GM19193 (cell line): Measurements from ENCODE around the gene SYTL3.
A peak's percentile ranks its signal among the peaks of the same experiment; 100 is the strongest.

Source experiments
- POLR2A ChIP-seq: IDR thresholded peaks from 4 replicates; pipeline ENCODE4 v1.6.1; 2011; ENCODE audit not compliant: insufficient read depth, insufficient read length; ENCODE audit errors: extremely low read depth

Gene SYTL3

DNA sequence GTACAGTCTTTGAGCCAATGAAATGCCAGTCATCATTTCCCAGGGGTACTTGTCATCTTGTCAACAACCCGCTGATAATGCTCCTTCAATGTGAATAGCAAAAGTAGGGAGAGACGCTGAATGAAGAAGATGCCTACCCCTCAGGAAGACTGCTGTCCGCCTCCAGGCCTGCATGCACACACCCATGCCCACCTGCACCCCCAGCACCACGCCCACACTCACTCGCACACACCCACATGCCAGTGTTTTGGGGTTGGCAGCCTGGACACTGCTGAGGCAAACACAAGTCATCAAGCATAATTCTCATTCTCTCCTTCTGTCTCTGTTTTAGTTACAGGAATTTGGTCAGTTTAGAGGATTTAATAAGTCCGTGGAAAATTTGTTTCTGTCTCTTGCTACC lies 63.6 kb downstream of the SYTL3 start:
- no peak for TF ChIP-seq POLR2A

DNA sequence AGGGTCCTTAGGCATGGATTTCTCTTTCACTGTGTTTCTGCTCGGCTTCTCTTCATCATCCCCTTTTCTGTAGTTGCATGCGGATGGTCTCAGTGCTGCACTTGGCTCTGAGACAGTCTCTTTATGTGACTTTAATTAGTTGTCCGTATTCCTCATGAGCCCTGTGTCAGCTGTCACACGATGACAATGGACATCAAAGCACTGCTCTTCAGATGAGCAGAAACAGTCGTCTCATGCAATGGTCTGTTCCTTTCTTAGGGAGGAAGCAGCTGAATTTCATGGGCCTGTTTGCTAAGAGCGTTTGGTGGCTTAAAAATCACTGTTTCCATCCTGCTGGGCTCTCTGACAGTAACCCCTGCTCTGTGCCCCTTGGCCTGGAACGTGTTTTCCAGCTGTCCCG lies 64.9 kb downstream of the SYTL3 start:
- TF ChIP-seq POLR2A, result no peak

DNA sequence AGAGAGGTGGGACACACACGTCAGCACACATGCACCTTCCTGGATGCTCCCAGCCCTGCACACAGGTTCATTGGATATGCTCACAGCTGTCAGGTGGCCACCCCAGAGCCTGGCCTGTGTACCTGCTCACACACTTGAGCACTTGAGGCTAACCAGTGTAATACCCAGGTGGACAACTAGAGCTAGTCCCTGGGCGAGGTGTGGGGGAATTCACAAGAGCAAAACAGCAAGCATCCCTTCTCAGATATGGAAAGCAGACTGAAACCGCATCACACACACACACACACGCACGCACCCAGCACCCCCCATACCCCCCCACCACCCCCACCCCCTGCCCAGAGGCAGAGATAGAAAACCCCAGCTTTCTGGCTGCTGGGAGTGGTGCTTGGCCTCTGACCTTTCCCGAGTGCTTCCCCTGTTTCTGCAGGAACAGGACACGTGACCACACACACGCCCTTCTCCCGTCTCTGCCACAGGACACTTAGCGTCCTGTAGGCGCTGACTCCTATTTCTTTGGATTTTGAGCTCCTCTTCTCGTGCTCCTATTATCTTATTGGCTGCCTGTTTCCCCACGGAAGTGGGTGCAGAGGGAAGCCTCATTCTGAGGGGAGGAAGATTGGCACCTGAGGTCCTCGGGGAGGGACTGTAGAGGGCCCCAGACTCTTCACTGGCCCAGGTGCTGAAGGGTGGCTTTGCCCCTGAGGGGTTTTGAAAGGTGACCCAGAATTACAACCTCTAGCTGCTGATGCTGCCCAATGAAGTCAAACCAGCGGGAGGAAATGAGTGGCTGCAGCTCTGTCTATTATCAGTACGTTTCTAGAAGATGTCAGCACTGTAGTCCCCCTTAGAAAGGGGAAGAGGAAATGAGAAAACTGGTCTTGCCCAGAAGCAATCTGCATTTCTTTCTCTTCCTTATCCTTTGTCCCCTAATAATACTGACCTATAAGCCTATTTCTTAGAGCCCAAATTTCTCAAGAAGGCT lies 65.8 kb downstream of the SYTL3 start:
- peak; percentile 11 for TF ChIP-seq POLR2A

DNA sequence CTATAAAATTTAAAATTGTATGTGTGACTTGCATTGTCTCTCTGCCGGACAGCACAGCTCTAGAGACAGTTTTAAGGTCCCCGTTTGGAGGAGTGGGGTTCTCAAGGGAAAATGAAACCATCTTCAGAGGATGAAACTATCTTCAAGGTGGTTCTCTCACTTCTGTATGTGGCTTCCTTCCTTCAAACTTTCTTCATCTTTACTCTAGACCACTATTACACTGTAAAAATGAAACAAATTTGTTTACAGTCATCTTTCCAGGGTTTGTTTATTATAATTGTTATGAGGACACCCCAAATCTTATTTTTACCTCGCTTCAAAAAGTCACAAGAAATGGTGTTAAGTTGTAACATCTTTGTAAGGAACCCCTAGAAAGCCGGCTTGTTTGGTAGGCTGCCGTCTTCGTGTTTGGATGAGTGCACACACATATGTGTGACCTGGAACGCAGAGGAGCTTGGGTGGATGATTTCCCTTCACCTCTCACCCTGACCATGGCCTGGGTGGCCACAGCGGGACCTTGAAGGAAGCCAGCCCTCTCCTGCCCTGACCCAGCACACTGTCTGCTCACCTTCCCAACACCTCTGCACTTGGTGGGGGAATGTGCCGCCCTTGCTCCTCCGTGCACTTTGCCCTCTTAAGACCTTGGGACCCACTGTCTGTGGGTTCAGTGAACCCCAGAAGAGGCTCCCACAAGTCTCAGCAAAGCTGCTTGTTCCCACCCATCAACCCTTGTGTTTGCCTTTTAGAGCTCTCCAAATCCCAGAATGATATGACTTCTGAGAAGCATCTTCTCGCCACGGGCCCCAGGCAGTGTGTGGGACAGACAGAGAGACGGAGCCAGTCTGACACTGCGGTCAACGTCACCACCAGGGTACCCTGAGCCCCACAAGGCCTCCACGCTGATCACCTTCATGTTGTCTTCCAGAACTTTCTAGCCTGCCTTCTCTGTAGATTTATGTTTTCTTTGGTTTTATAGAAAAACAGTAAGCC lies 67.8 kb downstream of the SYTL3 start:
- no peak for TF ChIP-seq POLR2A

DNA sequence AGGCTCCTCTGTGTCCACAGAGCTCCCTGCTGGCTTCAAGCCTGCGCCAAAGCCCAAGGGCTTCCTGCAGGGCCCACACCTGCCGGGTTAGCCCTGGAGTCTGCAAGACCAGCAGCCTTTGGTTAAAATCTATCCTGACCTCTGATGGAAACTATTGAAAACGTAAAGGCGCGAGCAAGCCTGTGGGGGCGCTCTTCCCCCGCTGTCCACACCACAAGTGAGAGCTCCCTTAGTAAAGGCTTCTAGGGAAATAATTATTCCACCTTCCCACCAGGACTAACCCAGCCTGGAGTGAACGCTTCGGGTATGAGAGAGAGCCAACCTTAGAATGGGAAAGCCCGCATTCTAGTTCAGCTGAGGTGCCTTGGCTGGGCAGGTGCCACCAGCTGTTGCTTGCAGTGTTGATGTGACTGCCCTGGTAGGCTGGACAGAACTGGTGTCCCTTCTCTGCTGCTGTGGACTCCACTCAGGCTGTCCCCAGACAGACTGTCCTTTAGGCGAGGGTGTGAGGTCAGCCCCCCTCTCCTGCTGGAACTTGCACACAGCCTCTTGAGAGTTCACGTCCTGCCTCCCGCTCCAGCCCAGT lies 68.7 kb downstream of the SYTL3 start:
- no peak for TF ChIP-seq POLR2A

DNA sequence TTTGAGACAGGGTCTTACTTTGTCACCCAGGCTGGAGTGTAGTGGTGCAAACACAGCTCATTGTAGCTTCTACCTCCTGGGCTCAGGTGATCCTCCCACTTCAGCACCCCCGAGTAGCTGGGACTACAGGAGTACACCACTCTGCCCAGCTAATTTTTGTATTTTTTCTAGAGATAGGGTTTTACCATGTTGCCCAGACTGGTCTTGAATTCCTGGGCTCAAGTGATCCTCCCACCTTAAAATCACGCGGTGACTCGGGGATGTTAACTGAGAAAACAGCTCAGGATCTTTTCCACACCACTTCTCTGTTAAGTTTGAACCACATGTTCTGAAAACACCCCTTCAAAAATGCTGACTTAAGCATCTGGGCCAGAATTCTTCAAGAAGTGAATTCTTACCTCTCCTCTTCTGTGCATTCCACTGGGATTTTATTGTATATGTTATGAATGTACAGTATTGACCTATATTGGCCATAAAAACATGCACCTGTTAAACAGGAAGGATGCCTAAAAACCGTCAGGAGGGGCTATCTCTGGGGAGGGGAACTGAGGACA lies 72.4 kb downstream of the SYTL3 start:
- TF ChIP-seq POLR2A, result no peak

DNA sequence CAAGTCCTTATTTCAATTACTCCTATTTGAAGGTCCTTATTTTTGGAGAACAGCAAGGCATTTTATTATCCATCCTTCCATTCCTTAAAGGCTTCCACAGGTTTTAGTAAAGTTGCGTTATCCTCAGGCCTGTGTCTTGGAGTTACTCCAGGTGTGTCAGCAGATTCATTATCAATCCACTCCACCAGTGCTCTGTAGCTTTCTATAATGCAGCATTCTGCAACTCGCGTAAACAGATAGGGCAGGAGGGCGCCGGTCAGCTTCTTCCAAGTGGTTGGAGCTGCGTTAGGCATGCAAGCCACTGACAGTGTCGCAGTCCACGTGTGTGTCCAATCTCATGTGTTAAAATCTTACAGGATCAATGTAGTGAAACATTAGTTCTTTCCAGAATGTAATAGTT lies 75.8 kb downstream of the SYTL3 start:
- TF ChIP-seq POLR2A, result no peak

DNA sequence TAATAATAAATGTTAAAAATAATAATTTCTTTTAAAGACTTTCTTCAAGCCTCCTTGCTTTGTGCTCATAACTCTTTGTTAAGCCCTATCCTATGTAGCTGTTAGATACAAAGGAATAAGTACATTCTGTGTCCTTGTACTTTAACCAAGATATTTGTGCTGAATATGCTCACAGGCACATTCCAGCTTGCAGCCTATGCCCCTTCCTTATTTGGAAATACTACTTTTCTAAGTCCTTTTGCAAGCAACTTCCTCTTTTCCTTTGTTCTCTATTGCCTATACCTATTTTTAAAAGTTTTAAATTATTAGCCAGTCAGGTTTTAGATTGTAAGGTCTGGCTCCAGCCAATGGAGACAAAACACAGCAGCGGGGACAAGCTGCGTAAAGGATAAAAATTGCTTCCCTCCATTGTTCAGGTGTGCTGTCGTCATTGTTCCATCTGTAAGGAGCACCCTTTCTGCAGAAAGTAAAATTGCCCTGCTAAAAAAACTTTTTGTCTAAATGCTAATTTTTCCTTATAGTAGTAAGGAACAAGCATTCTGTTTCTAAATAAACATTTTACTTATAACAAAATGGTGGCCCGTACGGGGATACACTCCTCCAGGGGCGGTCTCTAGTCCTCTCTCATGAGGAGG lies 80.2 kb downstream of the SYTL3 start:
- no peak for TF ChIP-seq POLR2A

DNA sequence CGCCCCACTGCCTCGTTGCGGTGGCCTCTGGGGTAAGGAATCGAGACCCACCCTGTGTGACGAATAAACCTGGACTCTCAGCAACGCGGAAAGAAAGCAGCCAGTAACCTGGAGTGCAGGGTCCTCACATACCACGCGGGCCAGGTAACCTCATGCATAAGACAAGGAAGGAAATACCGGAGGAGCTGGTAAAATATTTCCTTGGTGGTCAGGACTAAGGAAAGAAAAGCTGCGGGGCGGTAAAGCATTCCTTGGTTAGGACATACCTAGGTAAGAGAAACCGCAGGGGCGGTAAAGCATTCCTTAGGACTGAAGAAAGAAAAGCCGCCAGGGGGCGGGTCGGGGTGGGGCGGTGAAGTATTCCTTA lies 80.7 kb downstream of the SYTL3 start:
- TF ChIP-seq POLR2A, result no peak

DNA sequence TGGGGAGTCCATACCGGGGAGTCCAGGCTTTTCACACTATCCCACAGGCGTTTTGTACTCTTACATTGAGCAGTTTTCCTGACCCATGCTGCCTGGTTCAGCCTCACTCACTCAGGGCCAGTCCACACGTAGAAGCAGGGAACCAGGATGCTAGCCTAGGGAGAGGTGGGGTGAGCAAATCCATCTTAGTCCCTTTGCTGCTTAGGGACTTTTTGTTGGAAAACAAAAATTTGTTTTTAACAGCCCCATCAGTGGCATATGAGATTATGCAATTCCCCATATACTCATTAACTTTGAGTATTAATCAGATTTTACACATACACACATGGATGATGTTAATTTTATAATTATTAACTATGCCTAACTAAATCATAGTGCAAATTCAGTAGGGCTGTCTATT lies 85.2 kb downstream of the SYTL3 start:
- no peak for TF ChIP-seq POLR2A

DNA sequence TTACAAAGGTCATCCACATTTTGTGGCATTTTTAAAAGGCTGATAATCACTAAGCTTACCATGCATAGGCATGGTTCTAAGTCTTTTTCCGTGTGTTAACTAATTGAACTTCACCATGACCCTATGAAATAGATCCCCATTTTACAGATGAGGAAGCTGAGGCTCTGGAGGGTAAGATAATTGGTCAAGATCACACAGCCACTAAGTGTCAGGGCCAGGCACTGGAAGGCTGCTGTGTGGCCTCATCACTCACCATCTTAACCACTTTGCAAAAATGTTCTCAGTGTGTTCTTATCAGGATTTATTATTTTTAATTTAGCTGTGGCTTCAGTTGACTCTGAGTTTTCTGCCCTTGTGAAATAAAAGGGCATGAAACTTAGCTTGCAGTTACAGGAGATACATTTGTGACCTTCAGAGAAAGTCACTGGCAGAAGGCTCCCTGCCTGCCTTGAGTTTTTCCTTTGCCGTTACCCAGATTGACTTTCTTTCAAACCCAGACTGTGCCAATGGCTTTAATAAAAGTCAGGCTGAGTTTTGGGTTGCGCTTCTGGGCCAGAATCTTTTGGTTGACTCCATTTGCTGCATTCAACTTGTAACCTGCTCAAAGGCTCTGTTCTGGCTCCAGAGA lies 87.3 kb downstream of the SYTL3 start:
- no peak for TF ChIP-seq POLR2A

DNA sequence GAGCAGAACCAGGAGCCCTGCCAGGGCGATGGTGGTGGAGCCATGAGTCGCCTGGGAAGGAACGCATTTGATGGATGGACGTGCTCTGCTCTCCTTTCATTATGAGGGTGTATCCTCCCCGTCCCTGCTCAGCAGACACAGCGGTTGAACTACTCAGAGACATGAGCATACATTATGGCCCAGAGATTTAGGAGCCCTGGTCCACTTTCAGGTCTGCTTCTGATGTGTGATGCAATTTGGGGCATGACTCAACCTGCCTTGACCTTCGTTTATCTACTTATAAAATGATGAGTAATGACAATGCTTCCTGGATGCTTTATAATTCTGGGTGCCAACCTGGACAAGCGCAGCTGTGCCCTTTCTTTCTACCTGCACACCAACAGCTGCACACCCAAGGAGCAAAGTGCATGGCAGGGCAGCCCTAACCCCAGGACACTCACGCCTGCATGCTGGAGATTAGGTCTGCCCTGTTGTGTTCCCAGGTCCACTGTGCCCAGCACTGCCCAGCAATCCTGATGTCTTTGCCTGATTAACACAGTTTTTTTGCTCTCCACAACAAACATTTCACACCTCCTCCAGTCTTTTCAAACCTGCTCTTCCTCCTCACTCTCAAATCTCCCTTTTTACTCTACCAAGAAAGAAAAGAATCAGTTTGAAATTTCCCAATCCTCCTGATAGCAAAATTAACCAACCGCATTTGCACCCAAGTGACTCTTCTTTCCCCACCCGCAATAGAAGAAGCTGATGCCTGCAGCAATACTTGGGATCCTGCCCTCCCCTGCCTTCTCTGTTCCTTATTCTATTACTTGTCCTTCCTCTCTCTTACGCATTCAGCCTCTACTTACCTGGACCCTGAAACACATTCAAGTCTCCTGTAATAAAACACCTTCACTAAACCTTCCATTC lies 88.1 kb downstream of the SYTL3 start:
- no peak for TF ChIP-seq POLR2A

DNA sequence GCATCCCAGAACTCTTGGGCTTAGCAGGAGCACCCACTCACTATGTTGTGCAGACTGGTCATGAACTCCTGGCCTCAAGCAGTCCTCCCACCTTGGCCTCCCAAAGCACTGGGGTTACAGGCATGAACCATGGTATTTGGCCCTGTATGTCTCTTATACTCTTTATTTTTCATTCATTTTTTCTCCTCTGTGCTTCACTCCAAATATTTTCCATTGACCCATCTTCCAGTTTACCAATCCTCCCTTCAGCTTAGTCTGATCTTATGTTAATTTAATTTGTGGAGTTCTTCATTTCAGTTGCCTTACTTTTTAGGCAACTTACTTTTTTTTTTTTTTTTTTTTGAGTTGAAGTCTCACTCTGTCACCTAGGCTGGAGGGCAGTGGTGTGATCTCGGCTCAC lies 89.8 kb downstream of the SYTL3 start:
- TF ChIP-seq POLR2A, result no peak

DNA sequence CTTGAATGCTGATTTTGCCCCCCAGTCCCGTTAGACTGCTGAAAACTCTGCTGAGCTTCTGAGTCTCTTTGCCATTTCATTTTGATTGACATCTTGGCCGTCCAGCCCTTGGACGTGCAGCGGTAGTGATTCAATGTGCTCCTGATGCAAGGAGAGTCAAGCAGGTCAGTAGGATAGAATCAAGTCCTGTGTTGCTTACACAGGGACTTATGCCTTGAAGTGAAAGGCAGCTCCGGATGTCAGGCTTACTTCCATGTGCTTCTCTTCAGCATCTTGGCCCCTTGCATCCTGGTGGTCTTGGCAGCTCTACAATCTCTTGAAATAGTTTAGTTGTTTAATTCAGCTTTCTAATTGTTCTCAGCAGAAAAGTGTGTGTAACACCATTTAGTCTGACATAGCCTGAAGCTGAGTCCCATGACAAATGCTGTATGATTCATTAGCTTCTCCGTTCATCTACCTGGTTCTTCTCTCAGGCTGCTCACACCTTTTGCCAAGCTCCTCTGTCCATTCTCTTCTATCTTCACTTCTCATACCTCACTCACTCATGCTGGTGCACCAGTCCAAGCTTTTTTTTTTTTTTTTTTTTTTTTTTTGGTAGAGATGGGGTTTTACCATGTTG lies 93.3 kb downstream of the SYTL3 start:
- no peak for TF ChIP-seq POLR2A
